HEK293T (cell line): ENCODE data around the gene CRYBA2.

Source experiments
- BHLHE40 ChIP-seq: fragments of 450-650 bp; IDR thresholded peaks from 2 replicates; pipeline ENCODE4 v1.6.1; 2016; ENCODE audit warnings: mild to moderate bottlenecking, moderate library complexity, borderline replicate concordance
- FOXM1 ChIP-seq: fragments of 450-650 bp; IDR thresholded peaks from 2 replicates; pipeline ENCODE4 v1.6.1; 2017; ENCODE audit warnings: mild to moderate bottlenecking, borderline replicate concordance
- HDGF ChIP-seq: fragments of 450-650 bp; IDR thresholded peaks from 2 replicates; pipeline ENCODE4 v1.6.1; 2017; ENCODE audit warnings: antibody characterized with exemption, borderline replicate concordance
- L3MBTL2 ChIP-seq: fragments of 450-650 bp; conservative IDR thresholded peaks from 2 replicates; pipeline ENCODE4 v1.6.1; 2016; ENCODE audit warnings: mild to moderate bottlenecking
- LEF1 ChIP-seq: fragments of 450-650 bp; IDR thresholded peaks from 2 replicates; pipeline ENCODE4 v1.6.1; 2017; ENCODE audit warnings: mild to moderate bottlenecking, borderline replicate concordance
- SP1 ChIP-seq: fragments of 450-650 bp; IDR thresholded peaks from 2 replicates; pipeline ENCODE4 v1.6.1; 2017

DNA sequence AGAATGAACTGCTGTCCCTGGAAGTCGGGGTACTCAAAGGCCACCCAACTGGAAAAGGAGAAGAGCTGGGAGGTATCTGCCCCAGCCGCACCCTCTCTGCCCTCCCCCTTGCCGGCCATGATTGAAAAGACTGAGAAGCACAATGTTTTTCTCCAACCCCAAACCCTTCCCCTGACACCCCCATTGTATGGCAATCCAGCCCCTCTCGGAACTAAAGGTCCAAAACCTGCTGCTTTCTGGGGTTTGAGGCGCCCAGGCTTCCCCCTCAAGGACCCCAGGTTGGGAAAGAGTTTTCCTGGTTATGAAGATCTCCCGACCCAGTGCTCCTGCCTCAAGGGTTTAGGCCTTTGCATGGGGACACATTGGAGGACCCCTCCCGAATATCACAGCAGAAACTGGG, 1.0 kb downstream of the CRYBA2 start:
- TF ChIP-seq SP1, result no peak
- TF ChIP-seq FOXM1, result no peak
- no peak for TF ChIP-seq HDGF
- TF ChIP-seq BHLHE40, result no peak
- TF ChIP-seq L3MBTL2, result no peak
- no peak for TF ChIP-seq LEF1
